ENCODE data around the gene PRSS12.
"Not testable (repeated sequence)": the region's sequence is repeated elsewhere in the genome, so short reads cannot be mapped to it uniquely, and the experiment has no call there.

PRSS12 gene

GRCh38 chr4:118352843-118353533, at the start of gene PRSS12:
TSS of gene PRSS12 (minus strand) at chr4:118353003. CDS start at chr4:118352720, 283 bp downstream.
- in situ Hi-C loops (cut with MboI; ENCODE audit: low sequenced_read_pairs): no loop called here

GRCh38 chr4:118400356-118400755, 47.6 kb upstream of the PRSS12 start:
- in situ Hi-C loops (cut with MboI; ENCODE audit: low sequenced_read_pairs): no loop called here

- in situ Hi-C loops (cut with MboI; ENCODE audit: low sequenced_read_pairs): not testable (repeated sequence)
These were observed 47.1 kb upstream of the PRSS12 start for GRCh38 chr4:118399883-118400282.

GRCh38 chr4:118398226-118399090, 45.7 kb upstream of the PRSS12 start:
- in situ Hi-C loops (cut with MboI; ENCODE audit: low sequenced_read_pairs): no loop called here

- in situ Hi-C loops (cut with MboI; ENCODE audit: low sequenced_read_pairs): no loop called here
These were observed 44.8 kb upstream of the PRSS12 start for GRCh38 chr4:118397623-118397979.

- in situ Hi-C loops (cut with MboI; ENCODE audit: low sequenced_read_pairs): no loop called here
These were observed 44.2 kb upstream of the PRSS12 start for GRCh38 chr4:118396881-118397622.

GRCh38 chr4:118395057-118395644, 42.3 kb upstream of the PRSS12 start:
- in situ Hi-C loops (cut with MboI; ENCODE audit: low sequenced_read_pairs): no loop called here

- in situ Hi-C loops (cut with MboI; ENCODE audit: low sequenced_read_pairs): not testable (repeated sequence)
These were observed 39.7 kb upstream of the PRSS12 start for GRCh38 chr4:118392509-118392908.

GRCh38 chr4:118390121-118390520, 37.3 kb upstream of the PRSS12 start:
- in situ Hi-C loops (cut with MboI; ENCODE audit: low sequenced_read_pairs): no loop called here

- in situ Hi-C loops (cut with MboI; ENCODE audit: low sequenced_read_pairs): no loop called here
These were observed 36.9 kb upstream of the PRSS12 start for GRCh38 chr4:118389721-118390120.

GRCh38 chr4:118388606-118389005, 35.8 kb upstream of the PRSS12 start:
- in situ Hi-C loops (cut with MboI; ENCODE audit: low sequenced_read_pairs): no loop called here

GRCh38 chr4:118381902-118382301, 29.1 kb upstream of the PRSS12 start:
- in situ Hi-C loops (cut with MboI; ENCODE audit: low sequenced_read_pairs): no loop called here

GRCh38 chr4:118373614-118374255, 20.9 kb upstream of the PRSS12 start:
- in situ Hi-C loops (cut with MboI; ENCODE audit: low sequenced_read_pairs): no loop called here

GRCh38 chr4:118372251-118372650, 19.4 kb upstream of the PRSS12 start:
- in situ Hi-C loops (cut with MboI; ENCODE audit: low sequenced_read_pairs): no loop called here

- in situ Hi-C loops (cut with MboI; ENCODE audit: low sequenced_read_pairs): no loop called here
These were observed 16.4 kb upstream of the PRSS12 start for GRCh38 chr4:118369231-118369630.

GRCh38 chr4:118367872-118368271, 15.1 kb upstream of the PRSS12 start:
- in situ Hi-C loops (cut with MboI; ENCODE audit: low sequenced_read_pairs): no loop called here

- in situ Hi-C loops (cut with MboI; ENCODE audit: low sequenced_read_pairs): no loop called here
These were observed 14.6 kb upstream of the PRSS12 start for GRCh38 chr4:118367361-118367760.

- in situ Hi-C loops (cut with MboI; ENCODE audit: low sequenced_read_pairs): no loop called here
These were observed 10.4 kb upstream of the PRSS12 start for GRCh38 chr4:118363166-118363565.

GRCh38 chr4:118361192-118361591, 8.4 kb upstream of the PRSS12 start:
- in situ Hi-C loops (cut with MboI; ENCODE audit: low sequenced_read_pairs): no loop called here

- in situ Hi-C loops (cut with MboI; ENCODE audit: low sequenced_read_pairs): no loop called here
These were observed 7.3 kb upstream of the PRSS12 start for GRCh38 chr4:118360106-118360505.

- in situ Hi-C loops (cut with MboI; ENCODE audit: low sequenced_read_pairs): no loop called here
These were observed 4.8 kb upstream of the PRSS12 start for GRCh38 chr4:118357601-118358000.
